H1 (cell line): ENCODE measurements around the gene CMSS1. TPM values are rescaled to one million over a fixed set of nuclear protein-coding genes. Genes with fewer than 3 reads are reported as not detected.

Experiments
- CTCF ChIA-PET: fragments of 300-600 bp; sonication (Branson Sonifier 250); formaldehyde crosslinking; loops from one replicate; lab custom pipeline; 2021; ENCODE audit not compliant: partially characterized antibody; lab: Charles Lee
- POLR2A ChIA-PET: fragments of 300-600 bp; sonication (Branson Sonifier 250); formaldehyde crosslinking; loops from one replicate; lab custom pipeline; 2021; ENCODE audit warnings: inconsistent platforms; ENCODE audit not compliant: partially characterized antibody; lab: Charles Lee
- DNase-seq, 2 experiments: peaks; one replicate each; pipeline versions ENCODE4 v3.0.0 to v3.0.0-alpha.2; 2010 to 2022; ENCODE audit warnings: low spot score in 2 of 2, low read depth in 1 of 2, mixed read lengths in 1 of 2
- FAIRE-seq: peaks from 2 replicates; lab custom pipeline; 2011; peaks lifted over from hg19 to GRCh38; lab: Jason Lieb, UNC
- H2AFZ ChIP-seq: 2 replicates; pipeline ENCODE4 v1.8.1; 2012; ENCODE audit warnings: low read length, inconsistent platforms
- H2AK5ac ChIP-seq: 2 replicates; pipeline ENCODE4 v1.6.1; 2013; ENCODE audit warnings: low read depth, low read length
- H2BK120ac ChIP-seq: replicated peaks from 2 replicates; pipeline ENCODE3; 2013; ENCODE audit warnings: low read depth, low read length, inconsistent platforms
- H2BK12ac ChIP-seq: 2 replicates; pipeline ENCODE4 v1.6.1; 2013; ENCODE audit warnings: low read depth, low read length
- H2BK15ac ChIP-seq: 2 replicates; pipeline ENCODE4 v1.6.1; 2013; ENCODE audit warnings: low read length
- H2BK20ac ChIP-seq: 2 replicates; pipeline ENCODE4 v1.6.1; 2013; ENCODE audit warnings: low read length
- H2BK5ac ChIP-seq: 2 replicates; pipeline ENCODE4 v1.6.1; 2013; ENCODE audit warnings: low read depth, low read length
- H3K14ac ChIP-seq: 2 replicates; pipeline ENCODE4 v1.6.1; 2013; ENCODE audit warnings: inconsistent platforms; ENCODE audit not compliant: insufficient read length
- H3K18ac ChIP-seq: 2 replicates; pipeline ENCODE4 v1.6.1; 2013; ENCODE audit warnings: low read length; ENCODE audit errors: extremely low read depth
- H3K23ac ChIP-seq: 2 replicates; pipeline ENCODE4 v1.6.1; 2013; ENCODE audit warnings: inconsistent platforms; ENCODE audit not compliant: insufficient read length
- H3K23me2 ChIP-seq: 2 replicates; pipeline ENCODE4 v1.6.1; 2013; ENCODE audit warnings: low read depth, low read length
- H3K27ac ChIP-seq: 2 replicates; pipeline ENCODE4 v1.6.1; 2011; ENCODE audit warnings: low read depth, low read length, inconsistent platforms
- H3K27me3 ChIP-seq, 4 experiments: replicated peaks in 1 of 4; 1 replicate in 1 of 4; 2 replicates in 3 of 4; pipeline versions ENCODE4 v1.6.1 to v1.8.1; 2011 to 2013; ENCODE audit warnings: low read length in 3 of 4, mild to moderate bottlenecking in 3 of 4, inconsistent platforms in 2 of 4, mixed read lengths in 2 of 4, moderate library complexity in 1 of 4; ENCODE audit not compliant: control insufficient read depth in 3 of 4, insufficient read depth in 3 of 4; ENCODE audit errors: extremely low read depth in 1 of 4
- H3K36me3 ChIP-seq, 4 experiments: 2 replicates each; pipeline versions ENCODE4 v1.6.1 to v1.8.1; 2011 to 2013; ENCODE audit warnings: mild to moderate bottlenecking in 4 of 4, low read length in 3 of 4, moderate library complexity in 2 of 4, control low read depth in 1 of 4, inconsistent platforms in 1 of 4; ENCODE audit not compliant: insufficient read depth in 4 of 4, control insufficient read depth in 2 of 4
- H3K4ac ChIP-seq: replicated peaks from 2 replicates; pipeline ENCODE3; 2013; ENCODE audit warnings: low read length, low read depth, mixed read lengths, inconsistent platforms; ENCODE audit not compliant: insufficient read length
- H3K4me1 ChIP-seq, 4 experiments: replicated peaks in 1 of 4; 1 replicate in 1 of 4; 2 replicates in 3 of 4; pipeline versions ENCODE4 v1.6.1 to v1.8.1; 2011 to 2013; ENCODE audit warnings: low read length in 3 of 4, inconsistent platforms in 2 of 4, mixed read lengths in 1 of 4; ENCODE audit not compliant: insufficient read depth in 4 of 4, control insufficient read depth in 3 of 4
- H3K4me2 ChIP-seq, 2 experiments: 2 replicates each; pipeline versions ENCODE4 v1.6.1 to v1.8.1; 2011 to 2013; ENCODE audit warnings: low read depth in 2 of 2, low read length in 2 of 2, control low read depth in 1 of 2, inconsistent platforms in 1 of 2, mild to moderate bottlenecking in 1 of 2; ENCODE audit not compliant: insufficient read depth in 1 of 2
- H3K4me3 ChIP-seq, 4 experiments: fragments of 200-600, 300-600 bp in 1 of 4; sonication (generic), shearing (Covaris generic), sonication (Bioruptor Twin) in 1 of 4; 2 replicates each; pipeline versions ENCODE4 v1.5.1 to v1.8.1; 2011 to 2016; ENCODE audit warnings: low read length in 4 of 4, low read depth in 3 of 4, control low read depth in 2 of 4, inconsistent platforms in 2 of 4, mild to moderate bottlenecking in 2 of 4, mixed read lengths in 1 of 4, moderate library complexity in 1 of 4; ENCODE audit not compliant: insufficient read depth in 2 of 4; ENCODE audit errors: extremely low read depth in 1 of 4
- H3K56ac ChIP-seq: replicated peaks from 2 replicates; pipeline ENCODE3; 2013; ENCODE audit warnings: low read depth, mild to moderate bottlenecking, mixed read lengths, low read length, inconsistent platforms; ENCODE audit not compliant: insufficient read length
- H3K79me1 ChIP-seq: 2 replicates; pipeline ENCODE4 v1.6.1; 2013; ENCODE audit warnings: low read depth, low read length, control low read depth
- H3K79me2 ChIP-seq, 2 experiments: 2 replicates each; pipeline versions ENCODE4 v1.6.1 to v1.8.1; 2012 to 2013; ENCODE audit warnings: low read length in 2 of 2, mild to moderate bottlenecking in 2 of 2, inconsistent platforms in 1 of 2; ENCODE audit not compliant: insufficient read depth in 2 of 2, control insufficient read depth in 1 of 2
- H3K9ac ChIP-seq, 4 experiments: replicated peaks in 1 of 4; 1 replicate in 1 of 4; 2 replicates in 3 of 4; pipeline versions ENCODE4 v1.6.1 to v1.8.1; 2011 to 2013; ENCODE audit warnings: low read depth in 3 of 4, low read length in 3 of 4, control low read depth in 2 of 4, mild to moderate bottlenecking in 2 of 4, moderate library complexity in 2 of 4, inconsistent platforms in 1 of 4; ENCODE audit errors: extremely low read depth in 1 of 4
- H3K9me3 ChIP-seq, 2 experiments: 2 replicates each; pipeline versions ENCODE4 v1.6.1 to v1.8.1; 2012 to 2013; ENCODE audit warnings: mild to moderate bottlenecking in 2 of 2, moderate library complexity in 2 of 2, control low read depth in 1 of 2, inconsistent platforms in 1 of 2, low read depth in 1 of 2, low read length in 1 of 2, mixed read lengths in 1 of 2; ENCODE audit not compliant: insufficient read depth in 2 of 2
- H4K20me1 ChIP-seq, 2 experiments: replicated peaks in 1 of 2; 2 replicates each; pipeline versions ENCODE3 to v1.8.1; 2011 to 2013; ENCODE audit warnings: inconsistent platforms in 2 of 2, low read length in 2 of 2, mild to moderate bottlenecking in 1 of 2; ENCODE audit not compliant: insufficient read depth in 2 of 2, control insufficient read depth in 1 of 2
- H4K5ac ChIP-seq: 2 replicates; pipeline ENCODE4 v1.6.1; 2013; ENCODE audit warnings: low read length, low read depth, mixed read lengths, inconsistent platforms; ENCODE audit not compliant: insufficient read length
- H4K8ac ChIP-seq: 2 replicates; pipeline ENCODE4 v1.8.0; 2013; ENCODE audit warnings: mild to moderate bottlenecking, moderate library complexity, low read length, inconsistent platforms; ENCODE audit not compliant: insufficient read depth; ENCODE audit errors: extremely low read depth
- H4K91ac ChIP-seq: replicated peaks from 2 replicates; pipeline ENCODE3; 2013; ENCODE audit warnings: low read length, mixed read lengths, inconsistent platforms; ENCODE audit not compliant: insufficient read length
- RAD21 ChIP-seq, 2 experiments: IDR thresholded peaks in 1 of 2; conservative IDR thresholded peaks in 1 of 2; 2 replicates each; pipeline ENCODE4 v1.6.1; 2011; ENCODE audit warnings: low read depth in 2 of 2, low read length in 2 of 2, improper control_type of control experiment in 1 of 2, inconsistent platforms in 1 of 2, mild to moderate bottlenecking in 1 of 2, moderate library complexity in 1 of 2
- TAF7 ChIP-seq: optimal IDR thresholded peaks from 2 replicates; pipeline ENCODE3; 2011; ENCODE audit warnings: low read depth, mild to moderate bottlenecking, inconsistent platforms, low read length, moderate library complexity, borderline replicate concordance
- WGBS, 2 experiments: shearing (Covaris generic) in 1 of 2; methylation state at CpG; one replicate each; pipeline versions ENCODE4 v1.1.6 to v1.1.7; 2013 to 2015; ENCODE audit warnings: low lambda C conversion rate in 2 of 2, mixed read lengths in 2 of 2, inconsistent platforms in 1 of 2, low coverage in 1 of 2, missing lambda C conversion rate in 1 of 2; ENCODE audit not compliant: insufficient replicate concordance in 2 of 2, insufficient coverage in 1 of 2, insufficient read length in 1 of 2; ENCODE audit errors: extremely low coverage in 1 of 2, missing lambda C conversion rate in 1 of 2; 5-methylcytosine and 5-hydroxymethylcytosine counted together
- polyA plus RNA-seq, 7 experiments: library from polyadenylated mRNA; depleted of rRNA in 3 of 7; stranded (reverse) in 5 of 7; unstranded in 2 of 7; fragments of >200 nt in 5 of 7; fragments of 200-250 nt in 2 of 7; gene quantifications; 1 replicate in 5 of 7; 2 replicates in 1 of 7; 4 replicates in 1 of 7; pipeline versions ENCODE4 v1.2.1 to v1.2.3, GENCODE V29; 2011 to 2013; ENCODE audit warnings: missing spikeins in 2 of 7, mixed read lengths in 2 of 7
- total RNA-seq: library from RNA; stranded (reverse); fragmentation: NEBNext Ultra II Directional; extraction: Animal tissue kit (Norgen Biotek cat#: 25700); gene quantifications from 2 replicates; pipeline ENCODE4 v1.2.1, GENCODE V29; 2021

The CMSS1 gene
- total and polyA plus RNA-seq, 2 of the 8 experiments (the other 6 are each of a cell fraction or from before 2014, with no cell fraction given), result 15.2 to 75.1 TPM

DNA sequence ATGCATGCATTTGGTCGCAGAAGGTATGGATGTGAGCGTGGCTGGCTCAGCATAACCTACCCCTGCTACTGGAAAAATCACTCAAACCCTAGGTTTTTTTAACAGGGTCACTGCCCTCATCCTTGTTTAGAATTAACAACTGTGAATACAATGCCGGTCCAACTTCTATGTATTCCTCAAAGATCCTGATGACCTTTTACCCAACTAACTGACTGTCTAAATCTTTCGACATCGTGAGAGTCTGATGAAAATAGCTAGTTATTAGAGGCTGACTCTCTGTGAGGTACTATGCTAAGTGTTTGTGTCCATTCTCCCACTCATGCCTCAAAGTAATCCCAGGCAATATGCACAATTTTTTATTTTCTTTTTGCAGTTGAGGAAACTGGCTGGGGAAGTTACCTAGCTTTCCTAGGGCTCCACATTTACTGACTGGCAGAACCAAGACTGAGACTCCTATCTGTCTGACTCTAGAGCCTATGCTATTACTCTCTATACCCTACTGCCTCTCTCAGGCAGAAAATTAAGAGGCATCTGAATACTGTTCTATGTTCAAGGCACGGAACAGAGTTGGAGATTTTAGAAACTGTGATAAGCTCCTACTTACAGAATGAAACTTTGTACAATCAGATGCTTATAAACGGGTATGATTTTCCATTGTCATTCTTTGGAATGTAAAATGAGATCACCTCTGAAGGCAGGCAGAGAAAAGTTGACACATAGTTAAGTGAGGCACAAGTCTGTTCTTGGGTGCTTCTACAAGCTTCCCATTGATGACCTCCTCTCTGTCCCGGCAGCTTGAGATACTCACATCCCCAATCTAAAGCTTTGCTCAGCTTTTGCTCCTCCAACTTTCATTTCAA is 240.3 kb downstream of the CMSS1 start:
- no peak overlapping the region for H2BK12ac ChIP-seq
- H3K27ac ChIP-seq, result no peak overlapping the region
- no peaks in the 10 kb centered on the region for H3K27me3 ChIP-seq
- no peak overlapping the region for H4K5ac ChIP-seq
- WGBS, 2 experiments, result 93% methylated on average over 8 of the region's 8 CpGs; no CpG with 5 or more reads in 1 of the 2 experiments
- no peak for DNase-seq
- H3K4me1 ChIP-seq, result peaks cover 0 to 5% (median 3%) of the 10 kb centered on the region in 4 experiments; a peak in 4 of 7 replicates
- no peak overlapping the region for H2BK15ac ChIP-seq
- H3K23me2 ChIP-seq, result no peaks in the 10 kb centered on the region; the same call in 1 of the 2 replicates
- H3K79me2 ChIP-seq, result no peaks in the 10 kb centered on the region
- H3K14ac ChIP-seq, result no peak overlapping the region
- no peak overlapping the region for H3K4me2 ChIP-seq
- H4K8ac ChIP-seq, result no peak overlapping the region
- no peak overlapping the region for H3K4me3 ChIP-seq
- TF ChIP-seq TAF7, result no peak
- TF ChIP-seq RAD21 (IDR thresholded peaks at IDR 0.05 in 1 of 2, conservative IDR thresholded peaks at IDR 0.05 in 1 of 2; ENCODE audit: low read depth in 2 of 2, low read length in 2 of 2), result peak; percentile 17 to 21; a peak in 3 of 4 replicates
- 0 out of 2 replicates have a peak, but pooled peaks cover 2% of the 10 kb centered on the region for H3K79me1 ChIP-seq
- no peak overlapping the region for H3K4ac ChIP-seq
- H3K9me3 ChIP-seq, result no peaks in the 10 kb centered on the region
- no peaks in the 10 kb centered on the region for H3K36me3 ChIP-seq
- no peak overlapping the region for H3K56ac ChIP-seq
- H3K23ac ChIP-seq, result no peak overlapping the region
- CTCF ChIA-PET, result interaction anchor here (0.7 to 3.3 kb wide), 10 partner anchors 9 to 234 kb away, joined by 3 to 23 read pairs (median 4); no protein-coding TSS in a partner anchor
- FAIRE-seq, result no peak
- no peaks in the 10 kb centered on the region for H4K20me1 ChIP-seq
- no peak overlapping the region for H4K91ac ChIP-seq
- H2BK5ac ChIP-seq, result no peak overlapping the region
- POLR2A ChIA-PET, result interaction anchor here (1.2 kb wide), 1 partner anchor 12 kb away, joined by 3 read pairs; no protein-coding TSS in a partner anchor
- H3K18ac ChIP-seq, result no peak overlapping the region
- no peak overlapping the region for H3K9ac ChIP-seq
- H2BK120ac ChIP-seq, result no peak overlapping the region
- H2AFZ ChIP-seq, result no peak overlapping the region
- no peak overlapping the region for H2AK5ac ChIP-seq
- no peak overlapping the region for H2BK20ac ChIP-seq
